DOHH2 (cell line): ENCODE results near the gene TSSK2.

Experiments
- EZH2phosphoT487 ChIP-seq: fragments of 200-600 bp; sonication (generic); IDR thresholded peaks from 2 replicates; pipeline ENCODE4 v1.6.1; 2017; ENCODE audit warnings: borderline replicate concordance, mild to moderate bottlenecking, antibody characterized with exemption, low read length, moderate library complexity, mixed read lengths
- TF ChIP-seq, protein P1 (sequence below): fragments of 200-600 bp; sonication (generic); IDR thresholded peaks from one replicate; pipeline ENCODE4 v1.5.1; 2014; ENCODE audit warnings: antibody characterized with exemption, mild to moderate bottlenecking, low read depth, low read length; ENCODE audit not compliant: poor library complexity, severe bottlenecking

- TF ChIP-seq, protein P1, sequence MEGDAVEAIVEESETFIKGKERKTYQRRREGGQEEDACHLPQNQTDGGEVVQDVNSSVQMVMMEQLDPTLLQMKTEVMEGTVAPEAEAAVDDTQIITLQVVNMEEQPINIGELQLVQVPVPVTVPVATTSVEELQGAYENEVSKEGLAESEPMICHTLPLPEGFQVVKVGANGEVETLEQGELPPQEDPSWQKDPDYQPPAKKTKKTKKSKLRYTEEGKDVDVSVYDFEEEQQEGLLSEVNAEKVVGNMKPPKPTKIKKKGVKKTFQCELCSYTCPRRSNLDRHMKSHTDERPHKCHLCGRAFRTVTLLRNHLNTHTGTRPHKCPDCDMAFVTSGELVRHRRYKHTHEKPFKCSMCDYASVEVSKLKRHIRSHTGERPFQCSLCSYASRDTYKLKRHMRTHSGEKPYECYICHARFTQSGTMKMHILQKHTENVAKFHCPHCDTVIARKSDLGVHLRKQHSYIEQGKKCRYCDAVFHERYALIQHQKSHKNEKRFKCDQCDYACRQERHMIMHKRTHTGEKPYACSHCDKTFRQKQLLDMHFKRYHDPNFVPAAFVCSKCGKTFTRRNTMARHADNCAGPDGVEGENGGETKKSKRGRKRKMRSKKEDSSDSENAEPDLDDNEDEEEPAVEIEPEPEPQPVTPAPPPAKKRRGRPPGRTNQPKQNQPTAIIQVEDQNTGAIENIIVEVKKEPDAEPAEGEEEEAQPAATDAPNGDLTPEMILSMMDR: no peak
- no peak for TF ChIP-seq EZH2phosphoT487
Measured at GRCh38 chr22:19122143-19122751, 8.9 kb upstream of the TSSK2 start, which contains the start of gene DGCR2.
